GM18868 (cell line): Measurements from ENCODE around the gene GLI2.

ENCODE experiments used
- ATAC-seq: cut with Tn5 transposase; IDR thresholded peaks from one replicate; pipeline ENCODE4 v1.9.1; 2021; ENCODE audit warnings: mild to moderate bottlenecking, moderate library complexity; ENCODE audit not compliant: unreplicated experiment

The GLI2 gene

GRCh38 chr2:120768112-120769048 lies 32.7 kb downstream of the GLI2 start:
- ATAC-seq: no peak

- no peak for ATAC-seq
Measured at GRCh38 chr2:120769076-120769786, 33.6 kb downstream of the GLI2 start.

DNA sequence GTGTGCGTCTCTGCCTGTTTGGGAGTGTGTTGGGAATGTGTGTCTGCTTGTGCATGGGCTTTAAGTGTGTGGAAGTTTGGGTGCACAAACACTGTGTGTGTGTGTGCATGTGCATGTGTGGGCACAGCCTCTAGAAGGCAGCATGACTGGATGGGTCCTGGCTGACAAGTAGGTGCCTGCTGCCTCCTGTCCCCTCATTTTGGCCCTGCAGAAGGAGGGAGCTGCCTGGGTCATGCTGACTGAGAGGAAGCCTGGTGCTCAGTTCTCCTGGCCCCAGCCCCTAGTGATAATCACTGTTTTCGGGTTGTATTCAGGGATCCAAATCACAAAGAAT lies 34.1 kb downstream of the GLI2 start:
- ATAC-seq: no peak

- ATAC-seq: no peak
Measured at GRCh38 chr2:120770176-120770575, 34.5 kb downstream of the GLI2 start.

DNA sequence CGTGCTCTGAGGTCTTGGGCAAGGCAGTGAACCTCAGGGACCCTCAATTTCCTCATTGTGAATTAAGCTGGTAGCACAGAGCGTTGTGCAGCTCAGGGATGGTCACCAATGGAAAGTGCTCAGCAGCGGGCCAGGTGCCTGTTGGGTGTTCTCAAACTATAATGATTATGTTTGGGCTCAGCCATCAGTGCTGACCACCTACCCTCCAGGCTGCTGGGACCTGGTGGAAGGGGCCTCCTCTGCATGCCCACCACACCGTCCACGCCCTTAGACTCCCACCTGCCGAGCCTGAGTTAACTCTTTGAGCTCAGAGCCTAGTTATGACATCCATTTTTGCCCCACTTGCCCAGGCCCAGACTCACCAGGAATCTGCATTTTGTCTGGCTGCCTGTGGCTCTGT lies 35.0 kb downstream of the GLI2 start:
- ATAC-seq: no peak

GRCh38 chr2:120771111-120771780 lies 35.6 kb downstream of the GLI2 start:
- ATAC-seq: no peak

- ATAC-seq: no peak
Measured at GRCh38 chr2:120771781-120772208, 36.1 kb downstream of the GLI2 start.

DNA sequence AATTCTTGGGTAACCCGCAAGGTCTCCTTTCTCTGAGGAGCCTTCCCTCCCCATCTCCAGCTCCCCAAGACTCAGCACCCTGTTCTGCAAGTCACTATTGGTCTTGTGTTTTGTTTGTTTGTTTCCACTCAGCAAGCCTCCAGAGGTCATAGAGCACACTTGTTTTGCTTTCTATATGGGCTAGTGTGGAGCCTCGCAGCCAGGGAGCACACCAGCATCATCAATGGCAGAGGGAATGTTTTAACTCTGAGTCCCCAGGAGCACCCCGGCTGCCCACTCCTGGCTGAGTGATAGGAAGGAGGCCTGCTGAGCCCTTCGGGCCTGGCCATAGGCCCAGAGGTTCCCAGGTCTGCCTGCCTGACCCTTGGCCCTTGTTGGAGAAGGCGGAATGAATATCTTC lies 36.6 kb downstream of the GLI2 start:
- ATAC-seq: no peak

DNA sequence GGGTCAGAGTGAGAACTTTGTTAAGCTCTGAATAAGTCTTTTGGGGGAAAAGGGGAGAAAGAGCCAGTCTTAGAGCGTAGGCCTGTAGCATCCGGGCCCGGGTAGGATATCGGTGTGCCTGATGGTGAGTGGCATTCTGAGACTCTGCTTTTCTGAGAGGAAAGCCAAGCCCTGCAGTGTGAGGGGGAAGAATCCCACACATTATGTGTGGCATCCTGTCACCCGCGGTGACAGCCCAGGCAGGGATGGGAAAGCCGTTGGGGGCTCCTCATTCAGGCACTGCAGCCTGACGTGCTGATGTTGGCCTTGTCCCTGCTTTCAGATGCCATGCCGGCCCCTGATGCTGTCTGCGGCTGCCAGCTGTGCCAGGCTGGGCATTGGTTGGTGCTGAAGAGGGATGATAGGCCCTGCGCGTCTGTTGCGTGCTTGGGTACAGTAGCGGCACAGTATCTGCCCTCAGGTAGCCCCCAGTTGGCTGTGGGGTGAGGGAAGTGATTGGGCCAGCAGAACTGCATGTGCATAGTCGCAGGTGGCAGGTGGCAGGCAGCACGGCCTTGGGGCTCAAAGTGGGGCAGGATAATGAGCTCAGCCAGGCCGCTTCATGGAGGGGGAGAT lies 37.6 kb downstream of the GLI2 start:
- no peak for ATAC-seq

DNA sequence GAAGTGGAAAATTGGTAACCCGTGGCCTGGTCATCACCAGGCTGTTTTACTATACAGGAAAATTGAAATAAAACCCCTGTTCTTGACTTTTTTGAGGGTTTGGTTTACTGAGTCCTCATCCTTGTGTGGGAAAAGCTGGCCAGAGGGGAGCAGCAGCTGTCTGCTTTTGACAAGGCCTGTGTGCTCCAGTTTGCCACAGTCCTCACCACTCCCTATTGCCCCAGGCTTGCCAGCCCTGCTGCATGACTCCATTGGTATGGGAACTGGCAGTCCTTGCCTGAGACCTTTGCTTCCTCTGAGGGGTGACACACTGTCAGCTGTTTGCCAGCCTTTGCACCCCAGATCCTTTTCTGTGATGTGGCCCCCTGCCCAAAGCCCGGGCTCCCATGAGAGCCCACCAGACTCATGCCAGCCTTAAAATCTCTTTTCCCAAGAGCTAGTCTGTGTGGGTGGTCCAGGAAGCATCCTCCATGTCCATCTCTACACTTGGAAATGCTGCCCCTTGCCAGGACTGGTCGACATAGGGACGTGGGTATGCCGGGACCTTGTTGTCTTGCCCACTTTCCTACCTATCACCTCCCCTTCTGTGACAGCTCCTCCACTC lies 39.0 kb downstream of the GLI2 start:
- no peak for ATAC-seq

GRCh38 chr2:120775194-120775593 lies 39.5 kb downstream of the GLI2 start:
- ATAC-seq: no peak

- no peak for ATAC-seq
Measured at GRCh38 chr2:120775801-120776589, 40.3 kb downstream of the GLI2 start.

- ATAC-seq: no peak
Measured at GRCh38 chr2:120776649-120777048, 41.0 kb downstream of the GLI2 start.

DNA sequence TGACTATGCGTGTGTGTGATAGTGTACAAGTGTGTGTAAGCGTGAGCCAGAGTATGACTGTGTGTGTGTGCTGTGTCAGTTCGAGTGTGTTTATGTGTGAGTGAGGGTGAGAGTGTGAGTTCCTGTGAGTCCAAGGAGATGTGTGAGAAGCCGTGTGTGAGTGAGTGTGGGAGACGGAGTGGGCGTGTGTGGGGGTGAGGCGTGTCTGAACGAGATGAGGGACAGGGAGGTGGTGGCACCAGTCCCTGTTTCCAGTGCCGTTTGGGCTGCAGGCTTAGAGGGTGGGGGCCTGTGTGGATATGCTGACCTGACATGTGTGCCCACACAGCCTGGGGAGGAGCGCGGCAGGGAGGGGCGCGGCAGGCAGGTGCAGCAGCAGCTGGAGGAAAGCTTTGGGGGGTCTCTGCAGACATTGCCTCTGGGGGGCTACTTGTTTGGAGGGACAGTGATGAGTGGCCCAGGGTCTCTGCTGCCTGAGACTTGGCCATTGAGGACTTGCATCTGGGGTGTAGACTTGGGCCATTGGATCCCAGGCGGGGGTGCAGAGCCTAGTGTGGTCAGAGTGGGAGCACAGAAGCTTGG lies 41.6 kb downstream of the GLI2 start:
- ATAC-seq: no peak

DNA sequence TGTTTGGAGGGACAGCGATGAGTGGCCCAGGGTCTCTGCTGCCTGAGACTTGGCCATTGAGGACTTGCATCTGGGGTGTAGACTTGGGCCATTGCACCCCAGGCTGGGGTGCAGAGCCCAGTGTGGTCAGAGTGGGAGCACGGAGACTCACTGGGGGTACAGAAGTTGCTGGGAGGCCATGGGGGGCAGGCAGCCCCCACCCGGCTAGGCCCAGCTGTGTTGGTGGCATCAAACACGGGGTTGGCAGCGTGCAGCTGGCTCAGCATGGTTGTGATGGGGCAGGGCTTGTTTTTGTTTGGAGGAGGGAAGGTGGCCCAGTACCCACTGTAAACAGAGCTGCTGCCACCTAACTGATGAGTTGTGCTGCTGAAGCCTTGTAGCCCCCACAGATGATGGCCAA lies 42.1 kb downstream of the GLI2 start:
- ATAC-seq: no peak

DNA sequence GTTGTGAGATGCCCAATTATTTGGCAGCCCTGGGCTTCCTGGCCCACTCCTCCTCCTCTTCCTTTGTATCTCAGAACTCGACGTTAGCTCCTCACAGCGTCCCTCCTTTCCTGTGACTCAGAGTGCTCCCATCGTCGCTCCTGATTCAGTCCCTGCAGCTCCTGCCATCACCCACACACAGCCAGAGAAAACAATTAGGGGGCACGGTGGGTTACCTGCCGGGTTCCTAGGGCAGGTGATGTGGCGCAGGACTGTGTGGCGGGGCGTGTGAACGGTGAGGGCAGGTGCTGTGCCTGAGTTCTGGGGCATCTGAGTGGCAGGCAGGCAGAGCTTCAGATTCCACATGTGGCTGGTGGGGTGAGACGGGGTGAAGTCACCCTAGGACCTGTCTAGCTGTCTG lies 42.6 kb downstream of the GLI2 start:
- ATAC-seq: no peak

GRCh38 chr2:120779781-120780283 lies 44.2 kb downstream of the GLI2 start:
- ATAC-seq: no peak

DNA sequence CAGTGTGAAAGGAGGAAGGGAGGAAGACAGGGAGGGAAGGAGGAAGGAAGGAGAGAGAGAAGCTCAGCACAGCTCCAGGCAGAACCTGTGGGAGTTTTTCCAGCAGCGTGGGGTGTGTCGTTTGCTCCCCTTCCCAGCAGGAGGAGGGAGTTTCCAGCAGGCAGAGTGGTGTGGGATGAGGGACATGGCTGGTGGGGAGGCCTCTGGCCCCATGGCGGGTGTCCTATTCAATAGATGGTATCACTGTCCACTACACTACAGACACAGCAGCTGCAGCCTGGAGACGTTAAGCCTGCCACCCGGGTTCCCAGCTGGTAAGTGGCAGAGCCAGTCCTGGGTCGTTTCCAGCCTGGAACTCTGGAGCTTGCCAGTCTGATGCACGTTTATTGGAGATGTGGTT lies 44.7 kb downstream of the GLI2 start:
- no peak for ATAC-seq

DNA sequence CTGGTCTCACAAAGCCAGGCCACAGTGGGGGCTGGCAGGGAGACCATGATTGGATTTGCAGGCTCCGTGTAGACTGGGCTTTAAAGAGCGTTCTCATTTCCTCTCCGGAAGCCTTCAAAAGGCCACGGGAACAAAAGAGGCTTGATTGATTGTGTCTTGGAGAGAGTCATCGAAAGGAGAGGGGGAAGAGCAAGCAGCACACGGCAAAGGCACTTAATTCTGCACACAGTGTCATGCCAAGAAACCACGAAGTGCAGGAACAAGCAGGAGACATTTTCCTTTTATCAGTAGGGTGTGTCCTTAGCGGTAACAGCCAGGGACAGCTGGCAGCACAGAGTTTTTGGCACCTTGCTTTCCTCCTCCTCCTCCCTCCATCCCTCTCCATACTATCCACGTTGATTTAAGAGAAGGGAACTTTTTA lies 47.7 kb downstream of the GLI2 start:
- no peak for ATAC-seq
